SK-N-SH treated with all-trans-retinoic acid at 6 μM for 48 hours (cell line): ENCODE measurements around the gene HTR2B.

Source experiments
- ATAC-seq: fragments of 200-7000 bp; cut with Tn5 transposase; 3 replicates; pipeline ENCODE4 v1.9.1; 2020; ENCODE audit warnings: mild to moderate bottlenecking, moderate library complexity
- ARNTL ChIP-seq: fragments of 450-650 bp; formaldehyde crosslinking; IDR thresholded peaks from 2 replicates; pipeline ENCODE4 v1.5.0; 2020; ENCODE audit warnings: low read depth, mild to moderate bottlenecking, moderate library complexity, borderline replicate concordance
- BACH2 ChIP-seq: fragments of 250-450 bp; sonication (Bioruptor Pico); IDR thresholded peaks from 2 replicates; pipeline ENCODE4 v1.9.0; 2021; ENCODE audit warnings: mild to moderate bottlenecking, borderline replicate concordance
- CSDC2 ChIP-seq: fragments of 250-450 bp; sonication (Bioruptor Pico); IDR thresholded peaks from 2 replicates; pipeline ENCODE4 v1.5.0; 2020; ENCODE audit warnings: mild to moderate bottlenecking, moderate library complexity
- CSRNP3 ChIP-seq: fragments of 250-450 bp; sonication (Bioruptor Pico); IDR thresholded peaks from 2 replicates; pipeline ENCODE4 v1.5.1; 2021; ENCODE audit warnings: mild to moderate bottlenecking, moderate library complexity
- ESRRG ChIP-seq: fragments of 250-450 bp; sonication (Bioruptor Pico); IDR thresholded peaks from 2 replicates; pipeline ENCODE4 v1.6.1; 2021; ENCODE audit warnings: mild to moderate bottlenecking
- ISL1 ChIP-seq: fragments of 250-450 bp; sonication (Bioruptor Pico); IDR thresholded peaks from 2 replicates; pipeline ENCODE4 v2.1.2; 2022; ENCODE audit warnings: mild to moderate bottlenecking, moderate library complexity
- OSR1 ChIP-seq: fragments of 250-450 bp; sonication (Bioruptor Pico); IDR thresholded peaks from 2 replicates; pipeline ENCODE4 v1.8.0; 2022; ENCODE audit warnings: moderate library complexity, mild to moderate bottlenecking, inconsistent platforms
- PPARA ChIP-seq: fragments of 250-450 bp; sonication (Bioruptor Pico); IDR thresholded peaks from 2 replicates; pipeline ENCODE4 v1.5.0; 2020; ENCODE audit warnings: mild to moderate bottlenecking, borderline replicate concordance
- RARB ChIP-seq: fragments of 250-450 bp; sonication (Bioruptor Pico); IDR thresholded peaks from 2 replicates; pipeline ENCODE4 v1.8.0; 2021; ENCODE audit warnings: mild to moderate bottlenecking, moderate library complexity
- TCF4 ChIP-seq: fragments of 250-450 bp; sonication (Bioruptor Pico); IDR thresholded peaks from 2 replicates; pipeline ENCODE4 v1.8.0; 2021; ENCODE audit warnings: mild to moderate bottlenecking, moderate library complexity, borderline replicate concordance
- TOX ChIP-seq: fragments of 250-450 bp; sonication (Bioruptor Pico); IDR thresholded peaks from 2 replicates; pipeline ENCODE4 v1.8.0; 2021; ENCODE audit warnings: mild to moderate bottlenecking, moderate library complexity, borderline replicate concordance
- TSHZ2 ChIP-seq: fragments of 250-450 bp; sonication (Bioruptor Pico); IDR thresholded peaks from 2 replicates; pipeline ENCODE4 v1.5.0; 2020; ENCODE audit warnings: mild to moderate bottlenecking, moderate library complexity
- ZC3H10 ChIP-seq: fragments of 250-450 bp; sonication (Bioruptor Pico); IDR thresholded peaks from 2 replicates; pipeline ENCODE4 v1.5.1; 2021; ENCODE audit warnings: mild to moderate bottlenecking, moderate library complexity
- ZFP3 ChIP-seq: fragments of 250-450 bp; sonication (Bioruptor Pico); IDR thresholded peaks from 2 replicates; pipeline ENCODE4 v1.5.0; 2020; ENCODE audit warnings: mild to moderate bottlenecking, moderate library complexity
- ZFP30 ChIP-seq: fragments of 450-650 bp; formaldehyde crosslinking; IDR thresholded peaks from 2 replicates; pipeline ENCODE4 v1.5.0; 2022; ENCODE audit warnings: mild to moderate bottlenecking, moderate library complexity
- ZNF565 ChIP-seq: fragments of 450-650 bp; formaldehyde crosslinking; conservative IDR thresholded peaks from 2 replicates; pipeline ENCODE4 v1.5.0; 2020; ENCODE audit warnings: low read depth, mild to moderate bottlenecking, moderate library complexity
- ZNF8 ChIP-seq: fragments of 450-650 bp; formaldehyde crosslinking; IDR thresholded peaks from 2 replicates; pipeline ENCODE4 v1.5.0; 2020; ENCODE audit warnings: mild to moderate bottlenecking, moderate library complexity
- TF ChIP-seq, protein P1 (sequence below): fragments of 250-450 bp; sonication (Bioruptor Pico); IDR thresholded peaks from 2 replicates; pipeline ENCODE4 v1.8.0; 2021; ENCODE audit warnings: low read depth, mild to moderate bottlenecking, moderate library complexity, borderline replicate concordance
- TF ChIP-seq, protein P2 (sequence below): fragments of 250-450 bp; sonication (Bioruptor Pico); IDR thresholded peaks from 2 replicates; pipeline ENCODE4 v1.8.0; 2020; ENCODE audit warnings: mild to moderate bottlenecking, moderate library complexity, borderline replicate concordance
- TF ChIP-seq, protein P3 (sequence below): fragments of 250-450 bp; sonication (Bioruptor Pico); IDR thresholded peaks from 2 replicates; pipeline ENCODE4 v1.5.1; 2020; ENCODE audit warnings: low read depth, mild to moderate bottlenecking, moderate library complexity

Gene HTR2B

DNA sequence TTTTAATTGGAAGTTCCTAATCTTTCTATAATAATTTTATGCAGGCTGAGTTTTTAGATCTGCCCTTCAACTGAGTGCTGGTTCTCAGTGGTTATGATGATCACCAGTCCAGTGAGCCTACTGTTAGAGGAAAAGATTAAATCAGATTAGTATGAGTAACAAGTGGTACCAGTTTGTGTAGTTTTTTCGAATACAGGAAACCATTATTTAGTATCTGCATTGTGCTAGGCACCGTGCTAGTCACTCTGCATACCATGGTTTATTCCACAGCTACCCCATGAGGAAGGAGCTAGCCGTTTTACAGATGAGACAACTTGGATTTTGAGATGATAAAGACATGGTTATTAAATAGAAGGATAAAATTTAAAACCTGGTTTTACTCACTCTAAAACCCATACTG is 62.1 kb downstream of the HTR2B start:
- TF ChIP-seq, protein P1, sequence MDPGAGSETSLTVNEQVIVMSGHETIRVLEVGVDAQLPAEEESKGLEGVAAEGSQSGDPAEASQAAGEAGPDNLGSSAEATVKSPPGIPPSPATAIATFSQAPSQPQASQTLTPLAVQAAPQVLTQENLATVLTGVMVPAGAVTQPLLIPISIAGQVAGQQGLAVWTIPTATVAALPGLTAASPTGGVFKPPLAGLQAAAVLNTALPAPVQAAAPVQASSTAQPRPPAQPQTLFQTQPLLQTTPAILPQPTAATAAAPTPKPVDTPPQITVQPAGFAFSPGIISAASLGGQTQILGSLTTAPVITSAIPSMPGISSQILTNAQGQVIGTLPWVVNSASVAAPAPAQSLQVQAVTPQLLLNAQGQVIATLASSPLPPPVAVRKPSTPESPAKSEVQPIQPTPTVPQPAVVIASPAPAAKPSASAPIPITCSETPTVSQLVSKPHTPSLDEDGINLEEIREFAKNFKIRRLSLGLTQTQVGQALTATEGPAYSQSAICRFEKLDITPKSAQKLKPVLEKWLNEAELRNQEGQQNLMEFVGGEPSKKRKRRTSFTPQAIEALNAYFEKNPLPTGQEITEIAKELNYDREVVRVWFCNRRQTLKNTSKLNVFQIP (CRISPR knock-in tag): no peak
- TF ChIP-seq CSDC2 (no peak), ZNF8 (CRISPR knock-in tag) (no peak)
- ATAC-seq: no peak

- TF ChIP-seq ZC3H10 (CRISPR knock-in tag): no peak
- no peak for TF ChIP-seq BACH2 (CRISPR knock-in tag)
- TF ChIP-seq OSR1 (CRISPR knock-in tag): no peak
- TF ChIP-seq, protein P2, sequence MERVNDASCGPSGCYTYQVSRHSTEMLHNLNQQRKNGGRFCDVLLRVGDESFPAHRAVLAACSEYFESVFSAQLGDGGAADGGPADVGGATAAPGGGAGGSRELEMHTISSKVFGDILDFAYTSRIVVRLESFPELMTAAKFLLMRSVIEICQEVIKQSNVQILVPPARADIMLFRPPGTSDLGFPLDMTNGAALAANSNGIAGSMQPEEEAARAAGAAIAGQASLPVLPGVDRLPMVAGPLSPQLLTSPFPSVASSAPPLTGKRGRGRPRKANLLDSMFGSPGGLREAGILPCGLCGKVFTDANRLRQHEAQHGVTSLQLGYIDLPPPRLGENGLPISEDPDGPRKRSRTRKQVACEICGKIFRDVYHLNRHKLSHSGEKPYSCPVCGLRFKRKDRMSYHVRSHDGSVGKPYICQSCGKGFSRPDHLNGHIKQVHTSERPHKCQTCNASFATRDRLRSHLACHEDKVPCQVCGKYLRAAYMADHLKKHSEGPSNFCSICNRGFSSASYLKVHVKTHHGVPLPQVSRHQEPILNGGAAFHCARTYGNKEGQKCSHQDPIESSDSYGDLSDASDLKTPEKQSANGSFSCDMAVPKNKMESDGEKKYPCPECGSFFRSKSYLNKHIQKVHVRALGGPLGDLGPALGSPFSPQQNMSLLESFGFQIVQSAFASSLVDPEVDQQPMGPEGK (CRISPR knock-in tag): no peak
- no peak for TF ChIP-seq ESRRG (CRISPR knock-in tag)
- TF ChIP-seq ZNF565 (CRISPR knock-in tag): no peak
- TF ChIP-seq CSDC2: no peak
- TF ChIP-seq CSRNP3 (CRISPR knock-in tag): no peak
- no peak for TF ChIP-seq ISL1
- no peak for TF ChIP-seq TCF4
- TF ChIP-seq, protein P3, sequence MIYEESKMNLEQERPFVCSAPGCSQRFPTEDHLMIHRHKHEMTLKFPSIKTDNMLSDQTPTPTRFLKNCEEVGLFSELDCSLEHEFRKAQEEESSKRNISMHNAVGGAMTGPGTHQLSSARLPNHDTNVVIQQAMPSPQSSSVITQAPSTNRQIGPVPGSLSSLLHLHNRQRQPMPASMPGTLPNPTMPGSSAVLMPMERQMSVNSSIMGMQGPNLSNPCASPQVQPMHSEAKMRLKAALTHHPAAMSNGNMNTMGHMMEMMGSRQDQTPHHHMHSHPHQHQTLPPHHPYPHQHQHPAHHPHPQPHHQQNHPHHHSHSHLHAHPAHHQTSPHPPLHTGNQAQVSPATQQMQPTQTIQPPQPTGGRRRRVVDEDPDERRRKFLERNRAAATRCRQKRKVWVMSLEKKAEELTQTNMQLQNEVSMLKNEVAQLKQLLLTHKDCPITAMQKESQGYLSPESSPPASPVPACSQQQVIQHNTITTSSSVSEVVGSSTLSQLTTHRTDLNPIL (CRISPR knock-in tag): no peak
- no peak for TF ChIP-seq ARNTL (CRISPR knock-in tag)
- TF ChIP-seq ZFP3: no peak
- TF ChIP-seq TOX (CRISPR knock-in tag): no peak
- ATAC-seq: no peak
These were observed 65.1 kb downstream of the HTR2B start for GRCh38 chr2:231059756-231060155.

GRCh38 chr2:231058761-231059550 is 65.9 kb downstream of the HTR2B start:
- ATAC-seq: no peak
- TF ChIP-seq PPARA (no peak), ZNF8 (CRISPR knock-in tag) (no peak), ISL1 (no peak), RARB (CRISPR knock-in tag) (no peak), TSHZ2 (CRISPR knock-in tag) (no peak), ZFP30 (CRISPR knock-in tag) (no peak)
